DMS153 (cell line): ENCODE results near the gene CADPS2.
"Not testable (repeated sequence)": the region's sequence is repeated elsewhere in the genome, so short reads cannot be mapped to it uniquely, and the experiment has no call there.

Experiments
- DNase-seq: peaks from one replicate; lab custom pipeline; 2025; lab: John Stamatoyannopoulos, UW

The CADPS2 gene

GRCh38 chr7:122849957-122850328, 36.3 kb downstream of the CADPS2 start:
- no peak for DNase-seq

GRCh38 chr7:122849322-122849956, 36.8 kb downstream of the CADPS2 start:
- no peak for DNase-seq

- DNase-seq = no peak
These were observed 38.3 kb downstream of the CADPS2 start for GRCh38 chr7:122847871-122848473.

GRCh38 chr7:122846591-122846990, 39.7 kb downstream of the CADPS2 start:
- no peak for DNase-seq

- DNase-seq = no peak
These were observed 41.0 kb downstream of the CADPS2 start for GRCh38 chr7:122845286-122845685.

GRCh38 chr7:122844191-122844988, 41.9 kb downstream of the CADPS2 start:
- peak; percentile 3 for DNase-seq

- DNase-seq = no peak
These were observed 43.3 kb downstream of the CADPS2 start for GRCh38 chr7:122842971-122843370.

GRCh38 chr7:122836286-122836685, 50.0 kb downstream of the CADPS2 start:
- DNase-seq = not testable (repeated sequence)

- DNase-seq = not testable (repeated sequence)
These were observed 51.7 kb downstream of the CADPS2 start for GRCh38 chr7:122834571-122834942.

GRCh38 chr7:122833888-122834570, 52.2 kb downstream of the CADPS2 start:
- DNase-seq = no peak

GRCh38 chr7:122831436-122831835, 54.8 kb downstream of the CADPS2 start:
- DNase-seq = no peak

GRCh38 chr7:122829962-122830361, 56.3 kb downstream of the CADPS2 start:
- DNase-seq = no peak

GRCh38 chr7:122827763-122828162, 58.5 kb downstream of the CADPS2 start:
- no peak for DNase-seq

GRCh38 chr7:122813845-122814244, 72.4 kb downstream of the CADPS2 start:
- DNase-seq = no peak

GRCh38 chr7:122803851-122804250, 82.4 kb downstream of the CADPS2 start:
- no peak for DNase-seq

- no peak for DNase-seq
These were observed 82.9 kb downstream of the CADPS2 start for GRCh38 chr7:122803323-122803722.

GRCh38 chr7:122802301-122802751, 83.9 kb downstream of the CADPS2 start:
- peak; percentile 20 for DNase-seq

- DNase-seq = no peak
These were observed 94.2 kb downstream of the CADPS2 start for GRCh38 chr7:122791959-122792545.

- peak; percentile 57 for DNase-seq
These were observed 95.7 kb downstream of the CADPS2 start for GRCh38 chr7:122790591-122790990.

- DNase-seq = no peak
These were observed 96.1 kb downstream of the CADPS2 start for GRCh38 chr7:122790132-122790531.

- no peak for DNase-seq
These were observed 97.1 kb downstream of the CADPS2 start for GRCh38 chr7:122789156-122789555.

- DNase-seq = no peak
These were observed 115.4 kb downstream of the CADPS2 start for GRCh38 chr7:122770686-122771335.
